22Rv1 (cell line): Measurements from ENCODE around the gene HECW1.

Experiments used
- CTCF ChIP-seq: fragments of 450-650 bp; IDR thresholded peaks from 2 replicates; pipeline ENCODE4 v1.5.1; 2017; ENCODE audit warnings: mild to moderate bottlenecking
- ZFX ChIP-seq: fragments of 450-650 bp; IDR thresholded peaks from 2 replicates; pipeline ENCODE4 v1.6.1; 2017; ENCODE audit warnings: antibody characterized with exemption, borderline replicate concordance

- TF ChIP-seq CTCF (no peak), ZFX (no peak)
These were observed 343.8 kb downstream of the HECW1 start for GRCh38 chr7:43456200-43456599.
